NCI-H1105 treated with DMSO at 0.1 percent for 48 hours (cell line): Measurements from ENCODE around the gene SLC25A25.

Source experiments
- DNase-seq: peaks from one replicate; lab custom pipeline; 2025; lab: John Stamatoyannopoulos, UW

Gene SLC25A25

GRCh38 chr9:128072144-128073021, 4.4 kb downstream of the SLC25A25 start:
- DNase-seq: peak; percentile 70

DNA sequence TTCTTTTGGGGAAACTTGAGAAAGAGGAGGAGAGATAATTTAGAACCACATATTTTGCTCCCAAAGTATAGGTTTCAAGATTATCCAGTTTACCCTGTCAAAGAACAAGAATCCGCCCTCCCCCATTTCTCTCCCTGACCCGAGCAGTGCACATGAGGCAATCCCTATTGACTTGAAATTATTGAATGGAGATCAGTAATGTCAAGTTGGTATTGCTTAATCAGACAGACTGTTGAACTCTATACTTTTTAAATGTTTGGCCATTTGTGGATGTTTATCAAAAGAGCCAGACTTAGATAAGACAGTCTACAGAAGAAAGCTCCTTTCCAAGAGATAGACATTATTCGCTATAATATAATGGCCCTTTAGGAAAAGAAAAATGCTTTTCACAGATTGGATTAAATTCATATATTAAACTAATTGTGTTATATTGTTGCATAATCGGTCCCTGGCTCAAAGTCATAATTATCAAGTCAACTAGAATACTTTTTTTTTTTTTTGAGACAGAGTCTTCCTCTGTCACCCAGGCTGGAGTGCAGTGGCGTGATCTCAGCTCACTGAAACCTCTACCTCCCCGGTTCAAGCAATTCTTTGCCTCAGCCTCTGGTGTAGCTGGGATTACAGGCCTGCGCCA, 5.3 kb downstream of the SLC25A25 start:
- DNase-seq: no peak

GRCh38 chr9:128077847-128078503, 9.9 kb downstream of the SLC25A25 start:
- no peak for DNase-seq

- DNase-seq: no peak
These were observed 10.7 kb downstream of the SLC25A25 start for GRCh38 chr9:128078504-128079434.

GRCh38 chr9:128080206-128080605, 12.2 kb downstream of the SLC25A25 start:
- no peak for DNase-seq

- DNase-seq: no peak
These were observed 13.0 kb downstream of the SLC25A25 start for GRCh38 chr9:128081056-128081455.

- no peak for DNase-seq
These were observed 14.1 kb downstream of the SLC25A25 start for GRCh38 chr9:128082151-128082550.

- DNase-seq: no peak
These were observed 16.7 kb downstream of the SLC25A25 start for GRCh38 chr9:128084746-128085145.

- DNase-seq: no peak
These were observed 17.9 kb downstream of the SLC25A25 start for GRCh38 chr9:128085943-128086342.

DNA sequence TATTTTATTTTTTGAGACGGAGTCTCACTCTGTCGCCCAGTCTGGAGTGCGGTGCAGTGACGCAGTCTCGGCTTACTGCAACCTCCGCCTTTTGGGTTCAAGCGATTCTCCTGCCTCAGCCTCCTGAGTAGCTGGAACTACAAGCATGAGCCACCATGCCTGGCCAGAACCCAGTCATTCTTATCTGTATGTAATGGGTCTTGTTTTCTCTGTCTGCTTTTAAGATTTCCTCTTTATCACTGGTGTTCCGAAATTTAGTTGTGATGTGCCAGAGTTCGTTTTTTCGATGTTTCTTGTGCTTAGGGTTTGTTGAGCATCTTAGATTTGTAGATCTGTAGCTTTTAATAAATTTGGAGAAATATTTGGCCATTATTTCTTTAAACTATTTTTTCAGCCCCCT, 19.2 kb downstream of the SLC25A25 start:
- DNase-seq: no peak

DNA sequence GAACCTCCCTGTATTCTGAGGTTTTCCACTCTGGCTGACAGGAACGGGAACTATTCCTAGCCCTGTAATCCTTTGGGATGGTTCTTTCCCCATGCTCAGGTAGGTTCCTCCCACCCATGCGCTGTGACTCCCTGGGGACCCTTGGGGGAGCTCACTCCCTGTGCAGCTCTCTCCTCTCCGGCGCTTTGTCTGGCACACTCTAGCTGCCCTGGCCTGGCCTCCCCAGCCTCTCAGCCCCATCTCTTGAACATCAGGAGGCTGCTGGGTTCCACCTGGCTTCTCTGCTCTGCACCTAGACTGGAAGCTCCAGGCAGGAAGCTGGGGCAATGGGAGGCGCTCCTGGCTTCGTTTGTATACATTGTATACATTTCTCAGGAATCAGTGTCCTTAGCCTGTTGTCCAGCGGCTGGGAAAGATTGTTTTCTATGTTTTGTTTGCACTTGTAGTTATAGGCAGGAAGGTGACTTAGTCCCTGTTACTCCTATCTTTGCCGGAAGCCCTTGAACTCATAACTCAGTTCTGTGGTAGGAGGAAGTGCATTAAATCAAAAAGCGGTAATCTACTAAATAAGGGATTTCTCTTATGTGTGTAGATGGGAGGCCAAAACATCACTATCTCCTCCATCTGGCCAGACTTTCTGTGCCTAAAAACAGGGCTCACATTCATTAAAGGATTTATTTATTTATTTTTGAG, 20.4 kb downstream of the SLC25A25 start:
- no peak for DNase-seq

GRCh38 chr9:128089299-128089698, 21.3 kb downstream of the SLC25A25 start:
- DNase-seq: no peak

DNA sequence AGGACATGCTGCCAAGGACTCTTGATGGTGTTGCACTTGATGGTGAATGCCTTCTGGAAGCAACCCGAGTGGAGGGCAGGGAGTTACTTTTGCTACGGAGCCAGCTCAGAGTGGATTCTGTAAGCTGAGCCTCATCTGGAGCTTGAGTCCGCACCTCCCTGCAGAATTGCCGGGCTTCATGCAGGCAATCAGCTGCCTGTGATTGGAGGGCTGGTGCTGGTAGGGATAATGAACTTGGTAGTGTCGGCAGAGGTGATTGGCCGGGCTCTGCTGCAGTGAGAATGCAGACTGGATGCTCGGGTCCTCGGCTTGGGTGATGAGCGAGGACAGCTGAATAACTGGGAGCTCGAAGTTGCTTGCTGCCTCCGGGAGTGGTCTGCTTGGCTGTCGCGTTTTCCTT, 23.1 kb downstream of the SLC25A25 start:
- DNase-seq: no peak

GRCh38 chr9:128091571-128091970, 23.5 kb downstream of the SLC25A25 start:
- no peak for DNase-seq

DNA sequence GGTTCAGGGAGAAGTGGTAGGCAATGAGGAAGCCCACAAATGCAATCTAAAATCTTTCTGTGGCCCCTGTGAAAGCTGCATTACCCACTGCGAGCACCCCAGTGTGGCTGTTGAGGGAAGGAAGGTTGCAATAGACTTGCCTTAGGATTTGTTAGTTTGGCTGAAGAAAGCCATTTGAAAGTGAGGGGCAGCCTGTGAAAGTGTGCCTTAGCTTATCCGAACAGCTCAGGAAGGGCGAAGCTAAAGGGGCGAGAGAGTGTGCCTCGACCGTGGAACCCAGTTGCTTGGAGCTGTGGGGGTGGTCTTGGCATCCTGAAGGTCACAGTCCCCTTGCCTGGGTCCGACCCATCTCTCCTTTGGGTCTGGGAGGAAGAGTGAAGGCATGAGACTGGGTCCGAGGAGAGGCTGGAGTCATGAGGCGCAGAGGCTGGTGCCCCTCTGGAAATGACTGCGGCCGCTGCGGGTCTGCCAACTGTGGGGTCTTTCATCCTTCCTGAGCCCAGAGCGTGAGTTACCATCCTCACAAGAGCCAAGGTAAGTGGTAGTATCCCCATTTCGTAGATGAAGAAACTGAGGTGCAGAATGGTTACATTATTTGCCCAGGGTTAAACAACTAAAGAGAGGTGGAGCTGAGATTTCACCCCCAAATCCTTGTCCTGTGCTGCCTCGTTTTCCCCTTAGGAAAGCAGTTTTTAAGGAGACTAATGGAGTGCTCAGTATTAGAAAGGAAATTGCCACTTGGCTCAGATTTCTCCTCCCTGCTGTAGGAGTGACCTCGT, 24.4 kb downstream of the SLC25A25 start:
- no peak for DNase-seq

DNA sequence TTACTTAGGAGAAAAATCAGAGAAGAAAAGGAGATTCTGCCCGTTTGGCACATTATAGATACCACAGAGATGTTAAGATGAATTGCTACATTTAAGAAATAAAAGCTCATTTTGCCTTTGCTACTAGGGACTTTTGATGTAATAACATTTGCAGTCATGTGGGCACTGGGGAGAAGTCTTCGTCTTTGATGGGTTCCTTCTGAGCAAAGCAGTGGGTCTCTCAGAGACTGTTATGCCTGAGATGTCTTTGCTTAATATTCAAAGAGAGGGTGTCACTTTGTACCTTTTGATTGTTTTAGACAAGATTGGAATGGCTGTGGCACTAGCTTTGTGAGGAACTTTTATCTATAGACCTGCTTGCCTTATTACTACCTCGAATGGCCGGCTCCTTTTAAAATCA, 25.0 kb downstream of the SLC25A25 start:
- no peak for DNase-seq

DNA sequence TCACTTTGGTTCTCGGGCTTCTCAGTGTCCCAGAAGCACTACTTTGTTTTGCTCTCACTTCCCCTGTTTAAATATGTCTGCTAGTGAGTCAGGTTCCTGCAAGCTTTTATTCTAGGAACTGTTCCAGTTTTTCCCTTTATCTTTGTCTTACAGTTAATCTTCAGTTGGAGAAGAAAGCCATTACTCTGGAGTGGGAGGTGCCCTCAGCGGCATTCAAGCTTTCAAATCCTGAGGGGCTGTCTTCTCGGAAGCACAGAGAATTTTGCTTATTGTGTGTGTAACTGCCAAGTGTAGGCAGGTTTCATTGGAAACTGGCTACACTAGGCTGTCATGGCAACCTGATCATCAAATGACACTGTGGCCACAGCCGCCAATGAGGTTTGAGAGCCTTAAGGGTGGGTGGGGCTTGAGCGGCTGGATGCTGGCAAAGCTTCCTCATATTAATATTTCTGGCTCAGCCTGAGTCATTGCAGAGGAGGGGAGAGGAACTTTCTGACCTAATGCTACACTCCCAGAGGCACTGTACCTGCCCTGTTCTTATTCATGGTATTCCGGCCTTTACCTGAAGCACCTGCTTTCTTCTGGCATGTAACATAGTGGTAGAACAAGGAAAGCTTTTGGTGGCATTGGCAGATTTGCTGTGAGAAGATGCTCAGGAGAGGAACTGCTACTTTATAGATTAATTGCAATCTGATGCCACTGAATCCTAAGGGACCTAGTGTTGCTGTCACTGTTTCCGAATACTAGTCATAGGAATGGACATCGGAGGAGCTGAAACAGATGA, 26.3 kb downstream of the SLC25A25 start:
- peak; percentile 96 for DNase-seq

GRCh38 chr9:128094950-128095544, 27.0 kb downstream of the SLC25A25 start:
- no peak for DNase-seq
